Stimulated activated CD8-positive, alpha-beta memory T cell treated with anti-CD3 and anti-CD28 coated beads, Interleukin-15, amount 100 ng/mL, for 1 hour (primary cell): ENCODE results near the gene LARP1B.
"Not testable (repeated sequence)": the region's sequence is repeated elsewhere in the genome, so short reads cannot be mapped to it uniquely, and the experiment has no call there.

Experiments used
- DNase-seq: peaks from one replicate; pipeline ENCODE4 v3.0.0-alpha.2; 2020; ENCODE audit warnings: low read depth

The LARP1B gene

GRCh38 chr4:128135391-128135790 is 74.3 kb downstream of the LARP1B start:
- no peak for DNase-seq

GRCh38 chr4:128141866-128142265 is 80.8 kb downstream of the LARP1B start:
- DNase-seq = no peak

- DNase-seq = no peak
Observed at GRCh38 chr4:128145727-128146126, 84.6 kb downstream of the LARP1B start.

GRCh38 chr4:128153800-128154199 is 92.7 kb downstream of the LARP1B start:
- DNase-seq = no peak

- DNase-seq = no peak
Observed at GRCh38 chr4:128155231-128155855, 94.2 kb downstream of the LARP1B start.

GRCh38 chr4:128155874-128156456 is 94.9 kb downstream of the LARP1B start:
- no peak for DNase-seq

- DNase-seq = not testable (repeated sequence)
Observed at GRCh38 chr4:128156472-128156871, 95.4 kb downstream of the LARP1B start.

GRCh38 chr4:128158894-128159293 is 97.8 kb downstream of the LARP1B start:
- DNase-seq = no peak

- no peak for DNase-seq
Observed at GRCh38 chr4:128159967-128160366, 98.9 kb downstream of the LARP1B start.

GRCh38 chr4:128161138-128161537 is 100.0 kb downstream of the LARP1B start:
- DNase-seq = no peak

- no peak for DNase-seq
Observed at GRCh38 chr4:128162434-128162833, 101.3 kb downstream of the LARP1B start.

- no peak for DNase-seq
Observed at GRCh38 chr4:128163177-128164117, 102.3 kb downstream of the LARP1B start.

GRCh38 chr4:128166982-128167381 is 105.9 kb downstream of the LARP1B start:
- no peak for DNase-seq

GRCh38 chr4:128168701-128169100 is 107.6 kb downstream of the LARP1B start:
- DNase-seq = no peak

- DNase-seq = no peak
Observed at GRCh38 chr4:128169245-128169644, 108.1 kb downstream of the LARP1B start.

GRCh38 chr4:128176643-128177042 is 115.5 kb downstream of the LARP1B start:
- DNase-seq = no peak

- DNase-seq = no peak
Observed at GRCh38 chr4:128177498-128177897, 116.4 kb downstream of the LARP1B start.

GRCh38 chr4:128186623-128187022 is 125.5 kb downstream of the LARP1B start:
- no peak for DNase-seq

GRCh38 chr4:128191115-128191781 is 130.1 kb downstream of the LARP1B start:
- DNase-seq = peak; percentile 52

GRCh38 chr4:128220286-128221235 is 159.4 kb downstream of the LARP1B start:
- DNase-seq = no peak

- DNase-seq = no peak
Observed at GRCh38 chr4:128221586-128221985, 160.5 kb downstream of the LARP1B start.
